Stimulated activated CD8-positive, alpha-beta memory T cell treated with anti-CD3 and anti-CD28 coated beads, Interleukin-4, amount 100 ng/mL, for 1 hour (primary cell): ENCODE data around the gene ZBED3.

Source experiments
- DNase-seq, 2 donors: peaks; one replicate each; pipeline ENCODE4 v3.0.0-alpha.2; 2020; ENCODE audit warnings: low read depth in 2 of 2, low spot score in 1 of 2

Gene ZBED3

GRCh38 chr5:77077829-77078176 is 9.3 kb downstream of the ZBED3 start:
- DNase-seq, result no peak

DNA sequence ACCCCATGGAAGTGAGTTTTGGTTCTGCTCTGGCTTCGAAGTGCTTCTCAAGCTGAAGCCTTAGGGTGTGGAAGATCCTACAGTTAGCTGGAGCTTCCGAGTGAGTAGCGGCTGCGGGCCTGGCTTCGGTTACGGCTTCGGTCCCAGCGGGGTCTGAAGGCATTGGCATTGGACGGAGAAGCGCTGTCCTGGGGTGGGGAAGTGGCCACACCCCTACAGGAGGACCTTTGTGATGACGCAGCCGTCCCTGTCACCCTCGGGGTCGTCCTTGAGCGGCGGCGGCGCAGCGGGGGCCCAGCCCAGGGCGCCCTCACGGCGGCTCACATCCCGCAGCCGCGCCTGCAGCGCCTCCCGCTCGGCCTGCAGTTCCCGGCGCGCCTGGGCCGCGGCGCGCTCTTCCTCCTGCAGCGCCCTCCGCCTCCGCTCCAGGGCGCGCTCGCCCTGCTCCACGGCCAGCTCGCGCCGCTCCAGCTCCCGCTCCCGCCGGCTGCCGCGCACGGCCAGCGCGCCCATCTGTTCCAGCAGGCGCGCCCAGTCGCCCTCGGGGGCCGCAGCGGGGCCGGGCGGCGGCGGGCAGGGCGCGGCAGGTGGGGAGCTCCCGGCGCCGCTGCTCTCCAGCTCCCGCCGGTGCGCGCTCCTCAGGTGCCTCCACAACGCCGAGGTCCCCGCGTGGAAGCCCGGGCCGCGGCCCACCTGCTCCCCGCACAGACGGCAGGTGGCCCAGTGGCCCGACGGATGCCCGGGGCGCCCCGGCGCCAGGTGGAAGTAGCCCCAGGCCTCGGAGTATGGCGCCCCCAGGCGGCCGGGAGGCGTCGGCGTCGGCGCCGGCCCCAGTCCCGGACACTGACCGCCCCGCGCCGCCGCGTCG is 9.9 kb downstream of the ZBED3 start:
- no peak for DNase-seq

- no peak for DNase-seq
Observed at GRCh38 chr5:77074745-77075144, 12.3 kb downstream of the ZBED3 start.

GRCh38 chr5:77073667-77074066 is 13.4 kb downstream of the ZBED3 start:
- no peak for DNase-seq

- no peak for DNase-seq
Observed at GRCh38 chr5:77066823-77067442, 20.2 kb downstream of the ZBED3 start.

GRCh38 chr5:77066184-77066583 is 20.9 kb downstream of the ZBED3 start:
- no peak for DNase-seq

- no peak for DNase-seq
Observed at GRCh38 chr5:77065256-77065655, 21.8 kb downstream of the ZBED3 start.

- DNase-seq, result no peak
Observed at GRCh38 chr5:77064040-77064439, 23.0 kb downstream of the ZBED3 start.

DNA sequence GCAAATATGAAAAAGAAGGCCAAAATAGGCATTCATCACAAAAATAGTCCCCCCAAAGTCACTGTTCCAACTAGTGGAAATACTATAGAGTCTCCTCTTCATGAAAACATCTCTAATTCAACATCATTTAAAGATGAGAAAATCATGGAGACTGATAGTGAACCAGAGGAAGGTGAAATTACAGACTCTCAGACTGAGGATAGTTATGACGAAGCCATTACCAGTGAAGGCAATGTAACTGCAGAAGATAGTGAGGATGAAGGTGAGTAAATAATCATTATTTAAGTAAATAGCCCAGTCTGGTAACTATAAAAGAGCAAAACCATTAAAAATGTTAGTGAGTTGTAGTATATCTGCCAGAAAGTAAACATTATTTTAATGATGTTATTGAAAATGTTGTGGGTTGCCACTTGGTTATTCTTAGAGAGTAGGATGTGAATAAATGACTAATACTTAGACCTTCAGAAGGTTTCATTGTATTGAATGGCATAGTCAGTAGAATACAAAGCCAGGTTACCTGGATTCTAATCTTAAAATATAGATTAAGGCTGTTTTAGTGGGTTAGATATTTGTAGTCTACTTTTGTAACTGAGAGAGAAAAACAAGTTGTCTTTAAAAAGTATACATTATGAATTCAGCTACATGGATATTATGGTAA is 40.5 kb downstream of the ZBED3 start:
- DNase-seq, result no peak

- DNase-seq, result no peak
Observed at GRCh38 chr5:77035950-77036349, 51.1 kb downstream of the ZBED3 start.

DNA sequence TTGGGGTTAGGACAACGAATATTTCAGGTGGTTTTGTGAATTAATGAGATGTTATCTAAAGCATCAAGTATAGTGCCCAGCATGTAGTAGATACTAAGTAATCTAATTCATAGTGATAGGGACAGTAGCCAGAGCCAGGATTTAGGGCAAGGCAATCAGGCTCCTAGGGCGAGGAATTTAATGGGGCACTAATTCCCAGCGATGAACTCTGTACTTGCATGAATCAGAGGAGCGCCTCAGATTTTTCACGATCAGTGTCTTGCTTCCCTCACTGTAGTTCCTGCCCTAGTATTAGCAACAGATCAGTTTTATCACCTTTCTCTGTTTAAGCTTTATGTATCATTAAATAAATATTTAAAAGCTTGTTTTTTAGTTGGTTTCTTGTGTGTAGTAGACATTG is 53.7 kb downstream of the ZBED3 start:
- DNase-seq, result no peak

DNA sequence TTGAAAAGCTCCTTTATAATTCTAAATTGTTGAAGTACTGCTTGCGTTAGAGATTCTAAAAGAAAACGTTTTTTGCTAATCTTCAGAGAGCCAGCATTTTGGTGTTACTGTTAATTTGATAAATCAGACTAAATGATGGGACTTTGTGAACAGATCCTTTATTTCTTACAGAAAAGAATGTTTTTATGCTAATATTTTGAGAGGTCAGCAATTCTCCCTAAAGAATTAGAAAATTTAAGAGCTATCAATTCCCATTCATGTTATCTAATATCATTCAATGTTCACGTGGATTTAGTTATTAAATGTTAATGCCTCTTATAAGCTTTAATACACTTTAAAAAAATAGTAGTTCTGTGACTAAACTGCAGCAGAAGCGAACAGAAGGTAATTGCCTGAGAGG is 54.5 kb downstream of the ZBED3 start:
- DNase-seq, result no peak

- DNase-seq, result no peak
Observed at GRCh38 chr5:77031891-77032290, 55.2 kb downstream of the ZBED3 start.

DNA sequence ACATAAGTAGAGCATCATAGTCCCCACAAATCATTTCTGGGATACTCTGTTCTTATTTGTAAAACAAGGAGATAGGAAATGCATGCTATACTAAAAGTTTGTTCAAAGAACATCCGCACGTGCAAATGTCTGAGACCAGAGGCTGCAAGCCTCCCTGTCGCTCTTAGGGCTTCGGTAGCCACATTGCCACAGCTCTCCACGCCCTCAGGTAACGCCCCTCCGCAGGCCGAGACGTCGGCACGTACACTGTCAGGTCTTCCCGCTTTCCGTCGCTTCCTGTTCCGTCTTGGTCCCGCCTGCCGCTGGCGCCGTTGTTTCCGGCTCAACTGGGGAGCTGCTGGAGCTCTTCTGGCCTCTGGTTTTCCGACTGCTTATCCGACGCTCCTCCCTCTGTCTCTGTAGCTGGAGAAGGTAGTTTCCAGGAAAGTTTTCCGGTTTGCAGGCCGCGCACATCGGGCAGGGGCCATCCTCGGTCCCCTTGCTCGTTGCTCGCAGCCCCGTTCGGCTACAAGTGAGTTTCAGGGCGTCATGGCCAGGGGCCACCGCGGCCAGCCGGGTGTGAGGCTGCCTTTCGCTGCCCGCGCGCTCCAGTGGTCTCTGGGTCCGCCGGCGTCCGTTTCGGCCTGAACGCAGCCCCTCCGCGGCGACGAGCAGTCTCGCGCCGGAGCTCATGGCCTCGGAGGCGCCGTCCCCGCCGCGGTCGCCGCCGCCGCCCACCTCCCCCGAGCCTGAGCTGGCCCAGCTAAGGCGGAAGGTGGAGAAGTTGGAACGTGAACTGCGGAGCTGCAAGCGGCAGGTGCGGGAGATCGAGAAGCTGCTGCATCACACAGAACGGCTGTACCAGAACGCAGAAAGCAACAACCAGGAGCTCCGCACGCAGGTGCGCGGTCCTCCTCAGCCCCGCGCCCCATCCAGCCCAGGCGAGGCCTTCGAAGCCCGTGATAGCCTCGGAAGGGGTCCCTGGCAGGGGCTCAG is 56.7 kb downstream of the ZBED3 start, which contains the start of gene AGGF1:
Gene AGGF1, plus strand, starts transcription at position 308 of the 975 bp plus-strand sequence. Its CDS starts 363 bp downstream, at position 671.
- peak; percentile 63 to 77 for DNase-seq

DNA sequence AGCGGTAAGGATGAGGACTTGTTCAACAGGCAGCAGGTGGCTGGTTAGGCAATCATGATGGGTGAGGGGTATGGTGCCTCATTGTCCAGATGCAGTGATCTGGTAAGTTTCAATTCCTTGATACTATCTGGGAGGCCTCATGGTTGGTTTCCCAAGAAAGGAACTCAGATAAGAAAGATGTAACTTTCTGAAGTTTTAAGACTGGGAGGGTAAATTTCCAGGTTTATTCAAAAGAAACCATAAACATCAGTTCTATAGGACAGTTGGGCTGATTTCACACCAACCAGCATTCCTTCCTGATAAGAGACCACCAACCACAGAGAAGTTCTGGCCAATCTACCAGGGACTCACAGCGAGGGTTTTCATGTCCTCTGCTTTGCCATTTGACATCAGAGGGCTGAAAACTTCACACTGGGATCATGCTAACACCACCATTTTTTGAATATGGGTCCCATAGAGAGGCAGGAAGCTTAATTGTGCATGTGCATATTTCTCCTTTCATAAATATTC is 57.7 kb downstream of the ZBED3 start:
- DNase-seq, result no peak

DNA sequence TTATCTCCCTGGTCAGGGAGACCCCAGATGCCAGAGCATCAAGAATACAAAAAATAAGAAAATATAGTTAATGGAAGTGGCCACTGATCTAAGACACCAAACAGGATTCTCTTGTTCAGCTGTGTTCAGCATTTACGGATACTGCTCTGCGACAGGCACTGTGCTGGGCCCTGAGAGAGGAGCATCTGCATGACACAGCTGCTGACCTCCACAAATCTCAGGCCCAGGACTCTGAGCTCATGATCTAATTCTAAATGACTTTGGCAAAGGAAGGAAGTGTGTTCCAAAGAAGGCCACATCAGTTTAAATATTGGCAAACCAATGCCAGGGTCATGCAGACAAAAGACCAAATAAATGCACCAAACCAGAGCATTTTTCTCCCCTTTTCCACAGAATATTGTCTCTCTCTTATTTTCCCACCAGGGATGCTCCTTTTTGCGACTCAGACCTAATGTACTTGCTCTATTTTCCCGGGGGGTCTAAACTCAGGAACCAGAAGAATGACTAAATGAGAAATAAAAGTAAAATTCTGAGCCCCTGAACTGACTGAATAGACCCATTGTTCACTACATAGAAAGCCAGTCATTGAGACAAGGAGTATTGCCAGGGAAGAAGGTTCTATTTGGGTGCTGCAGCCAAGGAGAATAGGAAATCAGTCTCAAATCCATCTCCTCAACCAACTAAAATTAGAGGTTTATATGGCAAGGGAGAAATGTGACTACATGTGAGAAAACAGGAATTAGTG is 58.3 kb downstream of the ZBED3 start:
- no peak for DNase-seq

GRCh38 chr5:77024490-77024889 is 62.6 kb downstream of the ZBED3 start:
- DNase-seq, result no peak

- no peak for DNase-seq
Observed at GRCh38 chr5:77022511-77023417, 64.3 kb downstream of the ZBED3 start.
